Measurements from ENCODE around the gene ARHGAP21.

Gene ARHGAP21

DNA sequence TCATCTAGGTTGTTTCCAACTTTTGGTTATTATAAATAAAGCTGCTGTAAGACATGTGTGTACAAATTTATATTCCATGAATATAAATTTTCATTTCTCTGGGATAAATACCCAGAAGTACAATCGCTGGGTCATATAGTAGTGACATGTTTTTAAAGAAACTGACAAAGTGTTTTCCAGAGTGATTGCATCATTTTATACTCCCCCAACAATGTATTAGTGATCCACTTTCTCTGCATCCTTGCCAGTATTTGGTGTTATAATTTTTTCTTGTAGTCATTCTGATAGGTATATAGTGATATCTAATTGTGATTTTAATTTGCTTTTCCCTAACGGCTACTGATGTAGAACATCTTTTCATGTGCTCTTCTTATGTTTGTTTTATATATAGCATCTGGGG lies 27.0 kb upstream of the ARHGAP21 start:
- TF ChIP-seq, protein P1, sequence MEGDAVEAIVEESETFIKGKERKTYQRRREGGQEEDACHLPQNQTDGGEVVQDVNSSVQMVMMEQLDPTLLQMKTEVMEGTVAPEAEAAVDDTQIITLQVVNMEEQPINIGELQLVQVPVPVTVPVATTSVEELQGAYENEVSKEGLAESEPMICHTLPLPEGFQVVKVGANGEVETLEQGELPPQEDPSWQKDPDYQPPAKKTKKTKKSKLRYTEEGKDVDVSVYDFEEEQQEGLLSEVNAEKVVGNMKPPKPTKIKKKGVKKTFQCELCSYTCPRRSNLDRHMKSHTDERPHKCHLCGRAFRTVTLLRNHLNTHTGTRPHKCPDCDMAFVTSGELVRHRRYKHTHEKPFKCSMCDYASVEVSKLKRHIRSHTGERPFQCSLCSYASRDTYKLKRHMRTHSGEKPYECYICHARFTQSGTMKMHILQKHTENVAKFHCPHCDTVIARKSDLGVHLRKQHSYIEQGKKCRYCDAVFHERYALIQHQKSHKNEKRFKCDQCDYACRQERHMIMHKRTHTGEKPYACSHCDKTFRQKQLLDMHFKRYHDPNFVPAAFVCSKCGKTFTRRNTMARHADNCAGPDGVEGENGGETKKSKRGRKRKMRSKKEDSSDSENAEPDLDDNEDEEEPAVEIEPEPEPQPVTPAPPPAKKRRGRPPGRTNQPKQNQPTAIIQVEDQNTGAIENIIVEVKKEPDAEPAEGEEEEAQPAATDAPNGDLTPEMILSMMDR (IDR thresholded peaks at IDR 0.05) = no peak

DNA sequence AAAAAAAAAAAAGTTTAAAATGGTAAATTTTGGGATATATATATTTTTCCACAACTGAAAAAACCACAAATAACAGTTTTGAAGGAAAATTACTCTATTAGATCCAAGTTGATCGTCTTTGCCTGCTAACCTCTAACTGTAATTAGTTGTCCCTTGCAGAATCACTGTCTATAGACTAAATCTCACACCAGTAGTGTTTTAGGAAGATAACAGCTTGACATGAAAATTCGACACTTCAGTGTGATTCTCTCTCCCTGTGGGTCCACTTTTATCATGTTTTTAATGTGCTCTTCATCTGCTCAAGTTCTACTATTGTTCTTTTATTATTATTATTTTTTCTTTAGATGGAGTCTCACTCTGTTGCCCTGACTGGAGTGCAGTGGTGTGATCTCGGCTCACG lies 24.5 kb upstream of the ARHGAP21 start:
- TF ChIP-seq, protein P1 (IDR thresholded peaks at IDR 0.05) = no peak

DNA sequence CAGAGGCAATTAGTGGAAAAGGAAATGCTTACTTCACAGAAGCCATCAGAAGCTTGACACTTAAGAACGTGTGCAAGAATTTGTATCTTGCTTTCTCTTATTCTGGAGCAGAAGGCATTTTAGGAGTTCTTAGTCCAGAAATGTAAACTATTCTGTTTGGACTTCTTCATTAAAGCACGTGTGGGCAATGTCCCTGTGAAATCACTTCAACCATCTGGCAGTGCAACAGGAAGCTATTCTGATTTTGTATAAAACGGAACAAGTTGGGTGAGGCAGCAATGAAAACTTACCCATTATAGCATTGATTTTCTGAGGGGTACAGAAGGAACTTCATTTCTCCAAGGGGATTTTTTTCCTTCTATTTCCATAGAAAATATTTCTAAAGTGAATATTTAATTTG lies 21.3 kb upstream of the ARHGAP21 start:
- TF ChIP-seq, protein P1 (IDR thresholded peaks at IDR 0.05) = no peak

DNA sequence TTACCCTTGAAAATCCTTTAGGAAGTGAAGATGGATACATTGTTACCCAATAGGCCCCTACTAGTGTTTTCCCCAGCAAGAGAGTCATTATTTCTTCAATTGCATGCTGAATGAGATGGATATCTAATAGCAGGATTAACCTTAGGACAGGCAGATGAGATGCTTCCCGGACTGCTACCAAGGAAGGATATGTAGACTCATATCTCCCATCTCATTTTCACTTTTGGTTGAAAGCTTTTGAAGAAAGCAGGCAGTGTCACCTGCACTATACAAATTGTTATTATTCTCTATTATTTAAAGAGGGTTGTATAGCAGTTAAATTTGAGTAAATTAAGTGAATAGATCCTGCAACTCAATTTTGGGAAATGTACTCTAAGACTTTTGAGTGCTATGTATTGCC lies 17.0 kb upstream of the ARHGAP21 start:
- TF ChIP-seq, protein P1 (IDR thresholded peaks at IDR 0.05) = no peak

DNA sequence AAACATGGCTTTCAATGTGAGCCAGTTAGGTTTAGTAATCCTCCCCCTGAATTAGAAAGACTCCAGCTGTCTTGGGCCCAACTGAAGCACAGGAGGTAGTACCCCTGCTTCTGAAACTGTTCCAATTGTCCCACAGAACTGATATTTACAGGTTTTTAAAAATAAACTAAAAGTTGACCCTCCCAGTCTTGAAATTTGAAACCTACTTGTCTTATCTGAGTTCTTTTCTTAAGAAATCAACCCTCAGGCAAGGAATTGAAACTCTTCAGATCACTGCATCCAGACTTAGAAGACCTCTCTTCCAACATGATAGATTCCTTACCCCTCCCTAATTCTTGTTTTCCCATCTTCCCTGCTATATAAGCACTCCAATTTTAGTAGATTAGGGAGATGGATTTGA lies 13.3 kb upstream of the ARHGAP21 start:
- TF ChIP-seq, protein P1 (IDR thresholded peaks at IDR 0.05) = no peak

DNA sequence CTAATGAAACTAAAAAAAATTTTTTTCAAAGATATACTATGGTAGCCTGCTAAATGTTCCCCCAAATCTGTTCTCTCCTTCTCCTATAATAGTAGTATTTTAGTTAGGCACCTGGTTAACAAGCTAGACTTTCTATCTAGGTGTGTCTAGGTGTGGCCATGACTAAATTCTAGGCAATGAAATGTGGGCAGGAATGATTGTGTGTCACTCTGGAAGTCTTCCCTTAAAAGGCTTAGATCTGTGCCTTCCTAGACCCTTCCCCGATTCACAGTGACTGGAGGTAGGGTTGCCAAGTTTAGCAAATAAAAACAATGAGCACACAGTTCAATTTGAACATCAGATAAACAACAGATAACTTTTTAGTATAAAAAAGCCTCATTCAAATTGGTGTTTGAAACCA lies 8.3 kb upstream of the ARHGAP21 start:
- TF ChIP-seq, protein P1 (IDR thresholded peaks at IDR 0.05) = no peak

DNA sequence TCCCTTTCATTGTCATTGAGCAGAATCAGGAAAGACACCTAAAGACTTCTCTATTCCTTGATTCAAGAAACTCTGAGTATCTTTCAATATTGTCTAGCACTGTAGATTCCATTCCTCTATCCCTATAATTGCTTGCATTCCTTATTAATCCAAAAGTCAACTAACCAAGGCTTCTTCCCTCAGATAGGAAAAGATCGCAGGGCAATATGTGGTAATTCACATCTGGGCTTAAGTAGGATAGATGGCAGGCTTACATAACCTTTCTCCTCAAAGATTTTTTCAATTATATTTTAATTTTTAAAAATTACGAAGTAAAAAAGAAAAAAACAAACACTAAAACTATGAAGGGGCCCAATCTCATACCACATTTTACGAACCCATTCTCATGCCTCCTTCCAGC lies 7.1 kb upstream of the ARHGAP21 start:
- TF ChIP-seq, protein P1 (IDR thresholded peaks at IDR 0.05) = no peak

DNA sequence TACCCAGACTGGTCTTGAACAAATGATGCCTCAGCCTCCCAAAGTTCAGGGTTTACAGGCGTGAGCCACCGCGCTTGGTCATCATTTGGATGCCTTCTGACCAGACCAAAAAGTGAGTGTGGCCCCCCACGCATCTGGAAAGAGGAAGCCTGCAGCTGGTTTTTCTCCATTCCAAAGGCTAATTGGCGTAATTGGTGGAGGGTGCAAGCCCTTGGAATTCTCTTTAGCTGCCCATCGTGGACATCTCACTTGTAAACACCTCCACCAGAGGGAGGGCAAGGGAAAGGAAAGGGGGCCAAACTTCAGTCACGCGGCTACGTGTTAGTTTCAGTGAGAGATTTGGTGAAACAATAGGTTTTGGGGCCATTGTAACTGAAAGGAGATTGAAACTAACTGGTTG lies 4.1 kb upstream of the ARHGAP21 start:
- TF ChIP-seq, protein P1 (IDR thresholded peaks at IDR 0.05) = no peak
